ENCODE data around the gene CLHC1.
"Not testable (repeated sequence)": the region's sequence is repeated elsewhere in the genome, so short reads cannot be mapped to it uniquely, and the experiment has no call there.

Gene CLHC1

DNA sequence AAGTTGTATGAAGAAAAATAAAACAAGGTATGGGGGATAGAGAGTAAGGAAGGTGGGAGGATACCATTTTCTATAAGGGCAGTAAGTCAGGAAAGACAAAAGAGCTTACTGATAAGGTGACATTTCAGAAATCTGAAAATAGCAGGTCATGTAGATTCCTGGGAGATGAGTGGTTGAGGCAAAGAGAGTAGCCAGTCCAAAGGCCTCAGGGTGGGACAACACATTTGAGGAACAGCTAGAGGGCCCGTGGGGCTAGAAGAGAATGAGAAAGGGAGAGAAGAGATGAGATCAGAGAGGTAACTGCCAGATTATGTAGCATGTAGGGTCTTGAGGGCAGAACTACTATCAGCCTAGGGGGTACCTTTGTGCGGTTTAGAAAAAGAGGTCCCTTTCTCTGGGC is 2.9 kb downstream of the CLHC1 start:
- TF ChIP-seq, protein P1, sequence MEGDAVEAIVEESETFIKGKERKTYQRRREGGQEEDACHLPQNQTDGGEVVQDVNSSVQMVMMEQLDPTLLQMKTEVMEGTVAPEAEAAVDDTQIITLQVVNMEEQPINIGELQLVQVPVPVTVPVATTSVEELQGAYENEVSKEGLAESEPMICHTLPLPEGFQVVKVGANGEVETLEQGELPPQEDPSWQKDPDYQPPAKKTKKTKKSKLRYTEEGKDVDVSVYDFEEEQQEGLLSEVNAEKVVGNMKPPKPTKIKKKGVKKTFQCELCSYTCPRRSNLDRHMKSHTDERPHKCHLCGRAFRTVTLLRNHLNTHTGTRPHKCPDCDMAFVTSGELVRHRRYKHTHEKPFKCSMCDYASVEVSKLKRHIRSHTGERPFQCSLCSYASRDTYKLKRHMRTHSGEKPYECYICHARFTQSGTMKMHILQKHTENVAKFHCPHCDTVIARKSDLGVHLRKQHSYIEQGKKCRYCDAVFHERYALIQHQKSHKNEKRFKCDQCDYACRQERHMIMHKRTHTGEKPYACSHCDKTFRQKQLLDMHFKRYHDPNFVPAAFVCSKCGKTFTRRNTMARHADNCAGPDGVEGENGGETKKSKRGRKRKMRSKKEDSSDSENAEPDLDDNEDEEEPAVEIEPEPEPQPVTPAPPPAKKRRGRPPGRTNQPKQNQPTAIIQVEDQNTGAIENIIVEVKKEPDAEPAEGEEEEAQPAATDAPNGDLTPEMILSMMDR (IDR thresholded peaks at IDR 0.05; ENCODE audit: low read length), result no peak
- TF ChIP-seq EZH2 (optimal IDR thresholded peaks at IDR 0.05; ENCODE audit: low read depth, low read length) (no peak), EZH2phosphoT487 (IDR thresholded peaks at IDR 0.05; ENCODE audit: low read length) (no peak)
- DNase-seq, result no peak
- Histone ChIP-seq H3K9me2 (replicated peaks; ENCODE audit: insufficient read depth, low read length) (no peaks in the 10 kb centered on the region), H3K9ac (ENCODE audit: low read length) (no peak overlapping the region), H3K4me3 (ENCODE audit: low read length) (no peak overlapping the region), H4K20me1 (ENCODE audit: insufficient read depth, low read length) (no peaks in the 10 kb centered on the region), H3K4me1 (ENCODE audit: low read length) (peaks cover 11% of the 10 kb centered on the region; the same call in 1 of the 2 replicates), H3K36me3 (replicated peaks; ENCODE audit: insufficient read depth, low read length) (no peaks in the 10 kb centered on the region), H3K4me2 (ENCODE audit: low read depth, low read length) (no peak overlapping the region), H3K27ac (ENCODE audit: low read length) (no peak overlapping the region), H3K79me2 (ENCODE audit: low read length) (peaks cover 40% of the 10 kb centered on the region), H3F3A (ENCODE audit: insufficient read depth, low read length) (peaks cover 16% of the 10 kb centered on the region), H3K27me3 (replicated peaks; ENCODE audit: insufficient read depth, low read length) (no peaks in the 10 kb centered on the region), H2AFZ (ENCODE audit: low read length) (no peak overlapping the region), H3K9me3 (replicated peaks; ENCODE audit: insufficient read depth, low read length) (no peaks in the 10 kb centered on the region)

DNA sequence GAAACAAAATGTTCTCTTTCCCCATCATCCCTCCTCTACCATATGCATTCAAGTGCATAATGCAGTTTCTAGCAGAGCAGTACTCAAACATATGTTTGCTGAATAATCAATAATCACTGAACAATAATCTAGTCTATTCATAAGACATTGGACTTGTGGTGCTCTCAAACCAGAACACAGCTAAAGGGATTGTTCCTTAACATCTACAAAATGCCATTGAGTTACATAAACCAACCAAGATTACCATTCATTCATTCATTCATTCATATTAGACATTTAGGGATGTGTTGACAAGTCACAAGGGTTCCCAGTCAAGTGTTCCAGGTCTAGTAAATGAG is 3.9 kb downstream of the CLHC1 start:
- no peak overlapping the region for H2AFZ ChIP-seq (ENCODE audit: low read length)
- peaks cover 30% of the 10 kb centered on the region for H3K79me2 ChIP-seq (ENCODE audit: low read length)
- no peak for TF ChIP-seq EZH2 (optimal IDR thresholded peaks at IDR 0.05; ENCODE audit: low read depth, low read length)
- no peak for TF ChIP-seq EZH2phosphoT487 (IDR thresholded peaks at IDR 0.05; ENCODE audit: low read length)
- TF ChIP-seq, protein P1 (IDR thresholded peaks at IDR 0.05; ENCODE audit: low read length), result no peak

DNA sequence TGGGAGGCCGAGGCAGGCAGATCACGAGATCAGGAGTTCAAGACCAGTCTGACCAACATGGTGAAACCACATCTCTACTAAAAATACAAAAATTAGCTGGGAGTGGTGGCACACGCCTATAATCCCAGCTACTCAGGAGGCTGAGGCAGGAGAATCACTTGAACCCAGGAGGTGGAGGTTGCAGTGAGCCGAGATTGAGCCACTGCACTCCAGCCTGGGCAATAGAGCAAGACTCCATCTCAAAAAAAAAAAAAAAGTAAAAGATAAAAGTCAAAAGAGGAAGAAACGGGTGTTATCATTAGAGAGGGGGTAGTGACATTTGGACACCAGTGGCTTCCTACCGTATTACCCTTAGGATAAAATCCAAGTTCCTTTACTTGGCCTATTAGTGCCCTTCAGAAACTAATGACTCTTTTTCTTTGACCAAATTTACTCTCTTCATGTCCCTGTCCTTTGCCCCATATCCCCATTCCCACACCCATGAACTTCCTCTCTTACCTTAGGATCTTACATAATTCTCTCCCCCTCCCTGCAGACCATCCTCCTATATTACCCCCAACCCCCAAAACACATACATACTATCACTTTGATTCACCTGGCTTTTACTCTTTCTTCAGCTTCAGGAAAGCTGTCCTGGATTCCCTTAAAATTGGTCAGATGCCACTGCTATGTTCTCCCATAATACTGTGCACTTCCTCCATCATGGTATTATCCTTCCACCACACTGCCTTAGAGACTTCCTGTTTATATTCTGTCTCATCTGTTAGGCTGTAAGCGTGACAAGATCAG is 4.5 kb downstream of the CLHC1 start:
- H3K27ac ChIP-seq (ENCODE audit: low read length); H3K9me2 ChIP-seq (replicated peaks; ENCODE audit: insufficient read depth, low read length); DNase-seq; H3K36me3 ChIP-seq (replicated peaks; ENCODE audit: insufficient read depth, low read length); H3K4me2 ChIP-seq (ENCODE audit: low read depth, low read length); H3K4me3 ChIP-seq (ENCODE audit: low read length); H3F3A ChIP-seq (ENCODE audit: insufficient read depth, low read length); H2AFZ ChIP-seq (ENCODE audit: low read length); H3K9me3 ChIP-seq (replicated peaks; ENCODE audit: insufficient read depth, low read length); H4K20me1 ChIP-seq (ENCODE audit: insufficient read depth, low read length); H3K27me3 ChIP-seq (replicated peaks; ENCODE audit: insufficient read depth, low read length); H3K4me1 ChIP-seq (ENCODE audit: low read length); H3K9ac ChIP-seq (ENCODE audit: low read length): not testable (repeated sequence)
- H3K79me2 ChIP-seq (ENCODE audit: low read length), result peaks cover 24% of the 10 kb centered on the region

More for the DNA sequence above, 3.9 kb downstream of the CLHC1 start:
- H3K9ac ChIP-seq (ENCODE audit: low read length), result no peak overlapping the region
- no peaks in the 10 kb centered on the region for H3K27me3 ChIP-seq (replicated peaks; ENCODE audit: insufficient read depth, low read length)
- H3K4me2 ChIP-seq (ENCODE audit: low read depth, low read length), result no peak overlapping the region
- H4K20me1 ChIP-seq (ENCODE audit: insufficient read depth, low read length), result no peaks in the 10 kb centered on the region
- no peaks in the 10 kb centered on the region for H3K9me3 ChIP-seq (replicated peaks; ENCODE audit: insufficient read depth, low read length)
- H3K4me3 ChIP-seq (ENCODE audit: low read length), result no peak overlapping the region
- DNase-seq, result no peak
- H3K27ac ChIP-seq (ENCODE audit: low read length), result no peak overlapping the region
- H3K9me2 ChIP-seq (replicated peaks; ENCODE audit: insufficient read depth, low read length), result no peaks in the 10 kb centered on the region
- H3F3A ChIP-seq (ENCODE audit: insufficient read depth, low read length), result peaks cover 6% of the 10 kb centered on the region
- no peaks in the 10 kb centered on the region for H3K36me3 ChIP-seq (replicated peaks; ENCODE audit: insufficient read depth, low read length)
- H3K4me1 ChIP-seq (ENCODE audit: low read length), result peaks cover 4% of the 10 kb centered on the region; the same call in 1 of the 2 replicates

DNA sequence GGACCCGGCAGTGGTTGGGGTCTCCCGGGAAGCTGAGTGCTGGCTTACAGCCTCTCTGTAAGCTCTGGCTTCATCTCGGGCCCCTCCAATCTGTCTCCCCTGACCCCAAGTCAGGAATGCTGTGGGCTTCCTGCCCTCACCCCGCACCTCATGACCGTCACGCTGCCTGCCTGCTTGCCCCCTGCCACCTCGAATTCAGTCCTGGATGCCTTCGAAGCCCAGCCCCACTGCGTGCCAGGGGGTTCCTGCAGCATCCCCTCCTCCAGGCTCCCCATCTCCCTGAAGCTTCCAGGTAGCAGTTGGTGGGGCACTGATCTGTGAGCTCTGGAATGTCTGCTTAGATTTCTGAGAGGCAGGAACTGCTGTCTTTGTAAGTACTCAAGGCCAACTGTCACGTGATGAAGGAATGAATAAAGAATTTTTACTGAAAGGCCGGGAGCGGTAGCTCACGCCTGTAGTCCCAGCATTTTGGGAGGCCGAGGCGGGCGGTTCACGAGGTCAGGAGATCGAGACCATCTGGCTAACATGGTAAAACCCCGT is 6.5 kb downstream of the CLHC1 start:
- no peaks in the 10 kb centered on the region for H3K9me2 ChIP-seq (replicated peaks; ENCODE audit: insufficient read depth, low read length)
- no peak overlapping the region for H2AFZ ChIP-seq (ENCODE audit: low read length)
- H3K27ac ChIP-seq (ENCODE audit: low read length), result no peak overlapping the region
- no peak for DNase-seq
- H3K9ac ChIP-seq (ENCODE audit: low read length), result no peak overlapping the region
- H4K20me1 ChIP-seq (ENCODE audit: insufficient read depth, low read length), result no peaks in the 10 kb centered on the region
- no peaks in the 10 kb centered on the region for H3K4me1 ChIP-seq (ENCODE audit: low read length)
- TF ChIP-seq EZH2phosphoT487 (IDR thresholded peaks at IDR 0.05; ENCODE audit: low read length), result no peak
- TF ChIP-seq, protein P1 (IDR thresholded peaks at IDR 0.05; ENCODE audit: low read length), result no peak
- TF ChIP-seq EZH2 (optimal IDR thresholded peaks at IDR 0.05; ENCODE audit: low read depth, low read length), result no peak
- H3K4me3 ChIP-seq (ENCODE audit: low read length), result no peak overlapping the region
- H3F3A ChIP-seq (ENCODE audit: insufficient read depth, low read length), result no peaks in the 10 kb centered on the region; the same call in 1 of the 2 replicates
- peaks cover 7% of the 10 kb centered on the region; the same call in 1 of the 2 replicates for H3K79me2 ChIP-seq (ENCODE audit: low read length)
- no peaks in the 10 kb centered on the region for H3K9me3 ChIP-seq (replicated peaks; ENCODE audit: insufficient read depth, low read length)
- no peak overlapping the region for H3K4me2 ChIP-seq (ENCODE audit: low read depth, low read length)
- no peaks in the 10 kb centered on the region for H3K36me3 ChIP-seq (replicated peaks; ENCODE audit: insufficient read depth, low read length)
- H3K27me3 ChIP-seq (replicated peaks; ENCODE audit: insufficient read depth, low read length), result no peaks in the 10 kb centered on the region
